MM.1S (cell line): ENCODE data around the gene PLAAT3.

Experiments
- CTCF ChIP-seq: fragments of 300-600 bp; sonication (generic); IDR thresholded peaks from 2 replicates; pipeline ENCODE4 v1.5.1; 2016; ENCODE audit warnings: antibody characterized with exemption, low read length, mixed read lengths
- EZH2 ChIP-seq: fragments of 300-600 bp; sonication (generic); optimal IDR thresholded peaks from 2 replicates; pipeline ENCODE3; 2017; ENCODE audit warnings: low read depth, mild to moderate bottlenecking, antibody characterized with exemption, low read length, mixed read lengths

- TF ChIP-seq CTCF (no peak), EZH2 (no peak)
Observed at GRCh38 chr11:63534076-63534475, 80.2 kb downstream of the PLAAT3 start.
